Measurements from ENCODE around the gene MRPL58.
"Not testable (repeated sequence)": the region's sequence is repeated elsewhere in the genome, so short reads cannot be mapped to it uniquely, and the experiment has no call there.

Gene MRPL58

GRCh38 chr17:74977802-74978201 is 34.7 kb upstream of the MRPL58 start:
- H3K27ac Mint-ChIP-seq, result no peak overlapping the region
- no peaks in the 10 kb centered on the region for H3K9me3 Mint-ChIP-seq
- ATAC-seq (replicated peaks), result no peak
- peaks cover 14 to 15% of the 10 kb centered on the region in 2 donors for H3K4me1 Mint-ChIP-seq (ENCODE audit: low read depth in 2 of 2)
- DNase-seq, result no peak
- peaks cover 5 to 33% of the 10 kb centered on the region in 2 donors for H3K27me3 Mint-ChIP-seq
- peaks cover 9% of the 10 kb centered on the region for H3K36me3 Mint-ChIP-seq (ENCODE audit: insufficient read depth)
- no peak overlapping the region for H3K4me3 Mint-ChIP-seq

- DNase-seq (no peak), ATAC-seq (replicated peaks) (no peak)
- Mint-ChIP-seq H3K9me3 (no peaks in the 10 kb centered on the region), H3K27me3 (peaks cover under 1 to 28% of the 10 kb centered on the region in 2 donors), H3K27ac (no peak overlapping the region), H3K4me1 (ENCODE audit: low read depth in 2 of 2) (peaks cover 11 to 13% of the 10 kb centered on the region in 2 donors), H3K4me3 (no peak overlapping the region), H3K36me3 (ENCODE audit: insufficient read depth) (peaks cover 9% of the 10 kb centered on the region)
Observed at GRCh38 chr17:74978240-74978639, 34.2 kb upstream of the MRPL58 start.

- DNase-seq, result no peak
- peaks cover 9% of the 10 kb centered on the region for H3K36me3 Mint-ChIP-seq (ENCODE audit: insufficient read depth)
- no peak for ATAC-seq (replicated peaks)
- H3K27ac Mint-ChIP-seq, result peak overlapping the region in 1 of 2 donors; percentile 46
- H3K4me1 Mint-ChIP-seq (ENCODE audit: low read depth in 2 of 2), result peaks cover 11 to 16% of the 10 kb centered on the region in 2 donors
- H3K9me3 Mint-ChIP-seq, result no peaks in the 10 kb centered on the region
- peaks cover 0 to 17% of the 10 kb centered on the region in 2 donors for H3K27me3 Mint-ChIP-seq
- H3K4me3 Mint-ChIP-seq, result no peak overlapping the region
Observed at GRCh38 chr17:74979408-74980146, 32.9 kb upstream of the MRPL58 start.

- H3K27me3 Mint-ChIP-seq, result peaks cover 0 to 9% of the 10 kb centered on the region in 2 donors
- H3K36me3 Mint-ChIP-seq (ENCODE audit: insufficient read depth), result peaks cover 9% of the 10 kb centered on the region
- H3K4me1 Mint-ChIP-seq (ENCODE audit: low read depth in 2 of 2), result peaks cover 11 to 16% of the 10 kb centered on the region in 2 donors
- no peaks in the 10 kb centered on the region for H3K9me3 Mint-ChIP-seq
- peak overlapping the region; percentile 79 to 89 for H3K4me3 Mint-ChIP-seq
- no peak for DNase-seq
- ATAC-seq (replicated peaks), result peak; percentile 41
- peak overlapping the region; percentile 78 to 91 for H3K27ac Mint-ChIP-seq
Observed at GRCh38 chr17:74981318-74981978, 31.0 kb upstream of the MRPL58 start.

- Mint-ChIP-seq H3K36me3 (ENCODE audit: insufficient read depth) (peaks cover 9% of the 10 kb centered on the region), H3K4me1 (ENCODE audit: low read depth in 2 of 2) (peaks cover 14 to 18% of the 10 kb centered on the region in 2 donors), H3K27ac (peak overlapping the region; percentile 78 to 91), H3K4me3 (peak overlapping the region; percentile 79 to 89), H3K9me3 (no peaks in the 10 kb centered on the region), H3K27me3 (peaks cover 0 to 9% of the 10 kb centered on the region in 2 donors)
- ATAC-seq (replicated peaks) (peak; percentile 92), DNase-seq (peak; percentile 71 to 80 (median 72))
Observed at GRCh38 chr17:74981979-74982662, 30.3 kb upstream of the MRPL58 start.

- DNase-seq, result peak in 1 of 3 experiments; percentile 13
- not testable (repeated sequence) for H3K36me3 Mint-ChIP-seq (ENCODE audit: insufficient read depth); H3K9me3 Mint-ChIP-seq; H3K27me3 Mint-ChIP-seq
- ATAC-seq (replicated peaks), result peak; percentile 2
- Mint-ChIP-seq H3K4me1 (ENCODE audit: low read depth in 2 of 2) (peaks cover 16 to 20% of the 10 kb centered on the region in 2 donors), H3K27ac (peak overlapping the region; percentile 78 to 91), H3K4me3 (peak overlapping the region; percentile 79 to 89)
Observed at GRCh38 chr17:74982663-74983313, 29.7 kb upstream of the MRPL58 start.

GRCh38 chr17:74986206-74986576 is 26.3 kb upstream of the MRPL58 start:
- Mint-ChIP-seq H3K4me1 (ENCODE audit: low read depth in 2 of 2) (peaks cover 12 to 19% of the 10 kb centered on the region in 2 donors), H3K4me3 (no peak overlapping the region), H3K36me3 (ENCODE audit: insufficient read depth) (peaks cover 9% of the 10 kb centered on the region), H3K27me3 (peaks cover 0 to 8% of the 10 kb centered on the region in 2 donors), H3K27ac (no peak overlapping the region), H3K9me3 (no peaks in the 10 kb centered on the region)
- ATAC-seq (replicated peaks), result no peak
- DNase-seq, result no peak

- Mint-ChIP-seq H3K36me3 (ENCODE audit: insufficient read depth) (no peaks in the 10 kb centered on the region), H3K4me3 (peak within 1 kb of the TSS; percentile 88 to 89), H3K4me1 (ENCODE audit: low read depth in 2 of 2) (peaks cover 5 to 11% of the 10 kb centered on the region in 2 donors), H3K27ac (peak within 1 kb of the TSS; percentile 52 to 60), H3K27me3 (peaks cover 0 to 8% of the 10 kb centered on the region in 2 donors), H3K9me3 (no peaks in the 10 kb centered on the region)
- ATAC-seq (replicated peaks), result peak; percentile 92
- peak; percentile 88 to 93 (median 90) for DNase-seq
Observed at GRCh38 chr17:74987418-74987908, 25.0 kb upstream of the MRPL58 start, which contains the start of gene CDR2L. Gene CDR2L (plus strand): TSS chr17:74987632. CDS start chr17:74988044, 412 bp downstream.

GRCh38 chr17:74987909-74988711 is 24.4 kb upstream of the MRPL58 start:
- H3K4me1 Mint-ChIP-seq (ENCODE audit: low read depth in 2 of 2), result peaks cover 5 to 9% of the 10 kb centered on the region in 2 donors
- no peaks in the 10 kb centered on the region for H3K36me3 Mint-ChIP-seq (ENCODE audit: insufficient read depth)
- no peak overlapping the region for H3K27ac Mint-ChIP-seq
- H3K4me3 Mint-ChIP-seq, result peak overlapping the region; percentile 67 to 68
- DNase-seq (peak in 1 of 3 experiments; percentile 6), ATAC-seq (replicated peaks) (peak; percentile 56)
- H3K9me3 Mint-ChIP-seq, result no peaks in the 10 kb centered on the region
- H3K27me3 Mint-ChIP-seq, result peaks cover 0 to 8% of the 10 kb centered on the region in 2 donors

GRCh38 chr17:74990581-74991105 is 21.8 kb upstream of the MRPL58 start:
- DNase-seq (no peak), ATAC-seq (replicated peaks) (no peak)
- H3K9me3 Mint-ChIP-seq, result no peaks in the 10 kb centered on the region
- no peak overlapping the region for H3K4me3 Mint-ChIP-seq
- no peak overlapping the region for H3K27ac Mint-ChIP-seq
- H3K27me3 Mint-ChIP-seq, result peaks cover 0 to 8% of the 10 kb centered on the region in 2 donors
- peaks cover 5% of the 10 kb centered on the region in 2 donors for H3K4me1 Mint-ChIP-seq (ENCODE audit: low read depth in 2 of 2)
- no peaks in the 10 kb centered on the region for H3K36me3 Mint-ChIP-seq (ENCODE audit: insufficient read depth)

- Mint-ChIP-seq H3K9me3 (no peaks in the 10 kb centered on the region), H3K4me3 (no peak overlapping the region), H3K27me3 (peaks cover 0 to 14% of the 10 kb centered on the region in 2 donors), H3K4me1 (ENCODE audit: low read depth in 2 of 2) (peaks cover under 1 to 1% of the 10 kb centered on the region in 2 donors), H3K36me3 (ENCODE audit: insufficient read depth) (no peaks in the 10 kb centered on the region), H3K27ac (no peak overlapping the region)
- no peak for DNase-seq
- no peak for ATAC-seq (replicated peaks)
Observed at GRCh38 chr17:74992223-74992622, 20.2 kb upstream of the MRPL58 start.

GRCh38 chr17:74994440-74994839 is 18.0 kb upstream of the MRPL58 start:
- H3K27me3 Mint-ChIP-seq, result peaks cover 0 to 14% of the 10 kb centered on the region in 2 donors
- H3K4me1 Mint-ChIP-seq (ENCODE audit: low read depth in 2 of 2), result no peaks in the 10 kb centered on the region
- no peaks in the 10 kb centered on the region for H3K36me3 Mint-ChIP-seq (ENCODE audit: insufficient read depth)
- DNase-seq, result no peak
- no peak overlapping the region for H3K27ac Mint-ChIP-seq
- H3K9me3 Mint-ChIP-seq, result no peaks in the 10 kb centered on the region
- ATAC-seq (replicated peaks), result no peak
- H3K4me3 Mint-ChIP-seq, result no peak overlapping the region

Measured in effector memory CD8-positive, alpha-beta T cell (primary cell).